Measurements from ENCODE around the gene RAD52. TPM values are rescaled to one million over a fixed set of nuclear protein-coding genes. Genes with fewer than 3 reads are reported as not detected.

The RAD52 gene
- total RNA-seq, 5 donors from 2014 or later (not counting 1 experiment from before 2014, with no cell fraction given) = 12.7 to 28.4 (median 18.3) TPM

- H3K9me3 ChIP-seq = no peaks in the 10 kb centered on the region
- no peak overlapping the region for H3K27ac ChIP-seq (ENCODE audit: low read length)
- H3K4me3 Mint-ChIP-seq = no peak overlapping the region
- peaks cover 0 to 59% of the 10 kb centered on the region in 2 donors for H3K36me3 ChIP-seq (ENCODE audit: control insufficient read depth in 2 of 2, extremely low read depth in 1 of 2, insufficient read depth in 1 of 2, low read length in 1 of 2)
- H3K27ac Mint-ChIP-seq = no peak overlapping the region
- ChIA-PET POLR2A (interaction anchor here in 1 of 2 donors (0.6 kb wide), 1 partner anchor 40 kb away, joined by 3 read pairs; no protein-coding TSS in a partner anchor), CTCF (no interaction called here)
- ATAC-seq (replicated peaks in 1 of 4) (no peak), DNase-seq (no peak)
- peaks cover 3 to 5% of the 10 kb centered on the region in 2 experiments for H3K4me1 ChIP-seq (ENCODE audit: control insufficient read depth in 1 of 2, extremely low read depth in 1 of 2, insufficient read depth in 2 of 2, low read length in 2 of 2)
- peaks cover 30% of the 10 kb centered on the region for H3K36me3 Mint-ChIP-seq
- H3K4me3 ChIP-seq (ENCODE audit: control insufficient read depth in 1 of 2, extremely low read depth in 1 of 2, low read length in 1 of 2) = no peak overlapping the region
- peaks cover 15 to 27% (median 25%) of the 10 kb centered on the region in 3 donors for H3K4me1 Mint-ChIP-seq
- 91% methylated on average over 4 of the region's 5 CpGs for WGBS (ENCODE audit: insufficient coverage)
- H3K9me3 Mint-ChIP-seq = no peaks in the 10 kb centered on the region
- no peaks in the 10 kb centered on the region for H3K27me3 ChIP-seq (replicated peaks in 1 of 2; ENCODE audit: control insufficient read depth in 2 of 2, extremely low read depth in 1 of 2, insufficient read depth in 2 of 2, low read length in 1 of 2)
- no peaks in the 10 kb centered on the region for H3K27me3 Mint-ChIP-seq
Observed at GRCh38 chr12:867905-868304, 81.6 kb downstream of the RAD52 start.

DNA sequence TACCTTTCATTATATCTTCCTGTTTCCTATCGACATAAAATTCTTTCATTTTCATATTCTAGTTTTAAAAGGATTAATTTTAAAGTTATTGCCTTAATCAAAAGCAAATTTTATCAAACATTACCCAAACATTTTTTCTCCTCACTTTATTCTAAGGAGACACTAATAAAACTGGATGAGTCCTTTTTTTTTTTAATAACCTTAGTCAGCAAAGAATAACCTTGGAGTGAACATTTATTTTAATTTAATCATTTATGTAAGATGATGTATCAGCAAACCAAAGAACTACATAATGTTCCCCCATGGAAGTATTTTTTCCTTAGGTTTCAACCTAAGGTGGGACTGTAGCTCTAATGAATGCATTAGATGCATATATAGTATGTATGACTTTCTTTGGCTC lies 83.9 kb downstream of the RAD52 start:
- H3K27me3 ChIP-seq (replicated peaks in 1 of 2; ENCODE audit: control insufficient read depth in 2 of 2, extremely low read depth in 1 of 2, insufficient read depth in 2 of 2, low read length in 1 of 2) = no peaks in the 10 kb centered on the region
- ATAC-seq (replicated peaks in 1 of 4) (no peak), DNase-seq (no peak)
- ChIA-PET CTCF (no interaction called here), POLR2A (interaction anchor here in 1 of 2 donors (0.7 kb wide), 1 partner anchor 20 kb away, joined by 3 read pairs; no protein-coding TSS in a partner anchor)
- WGBS (ENCODE audit: insufficient coverage) = no CpG with 5 or more reads among the region's 1 CpG
- no peaks in the 10 kb centered on the region for H3K9me3 Mint-ChIP-seq
- H3K4me1 Mint-ChIP-seq = peaks cover 20 to 33% (median 24%) of the 10 kb centered on the region in 3 donors
- peaks cover 2 to 5% of the 10 kb centered on the region in 2 experiments for H3K4me1 ChIP-seq (ENCODE audit: control insufficient read depth in 1 of 2, extremely low read depth in 1 of 2, insufficient read depth in 2 of 2, low read length in 2 of 2)
- H3K36me3 ChIP-seq (ENCODE audit: control insufficient read depth in 2 of 2, extremely low read depth in 1 of 2, insufficient read depth in 1 of 2, low read length in 1 of 2) = peaks cover 5 to 71% of the 10 kb centered on the region in 2 donors
- H3K9me3 ChIP-seq = no peaks in the 10 kb centered on the region
- no peak overlapping the region for H3K4me3 Mint-ChIP-seq
- H3K27ac Mint-ChIP-seq = no peak overlapping the region
- no peak overlapping the region for H3K27ac ChIP-seq (ENCODE audit: low read length)
- no peak overlapping the region for H3K4me3 ChIP-seq (ENCODE audit: control insufficient read depth in 1 of 2, extremely low read depth in 1 of 2, low read length in 1 of 2)
- H3K36me3 Mint-ChIP-seq = peaks cover 44% of the 10 kb centered on the region
- no peaks in the 10 kb centered on the region for H3K27me3 Mint-ChIP-seq

GRCh38 chr12:863285-863684 lies 86.2 kb downstream of the RAD52 start:
- H3K4me1 ChIP-seq (ENCODE audit: control insufficient read depth in 1 of 2, extremely low read depth in 1 of 2, insufficient read depth in 2 of 2, low read length in 2 of 2) = no peaks in the 10 kb centered on the region
- H3K27me3 ChIP-seq (replicated peaks in 1 of 2; ENCODE audit: control insufficient read depth in 2 of 2, extremely low read depth in 1 of 2, insufficient read depth in 2 of 2, low read length in 1 of 2) = no peaks in the 10 kb centered on the region
- no peaks in the 10 kb centered on the region for H3K9me3 Mint-ChIP-seq
- DNase-seq = no peak
- peaks cover 8 to 16% (median 11%) of the 10 kb centered on the region in 3 donors for H3K4me1 Mint-ChIP-seq
- no peak overlapping the region for H3K27ac Mint-ChIP-seq
- CTCF ChIA-PET = no interaction called here
- peaks cover 49% of the 10 kb centered on the region for H3K36me3 Mint-ChIP-seq
- H3K36me3 ChIP-seq (ENCODE audit: control insufficient read depth in 2 of 2, extremely low read depth in 1 of 2, insufficient read depth in 1 of 2, low read length in 1 of 2) = peaks cover 7 to 79% of the 10 kb centered on the region in 2 donors
- H3K4me3 Mint-ChIP-seq = no peak overlapping the region
- ATAC-seq (replicated peaks in 1 of 4) = no peak
- no CpG with 5 or more reads among the region's 1 CpG for WGBS (ENCODE audit: insufficient coverage)
- H3K27ac ChIP-seq (ENCODE audit: low read length) = no peak overlapping the region
- H3K27me3 Mint-ChIP-seq = no peaks in the 10 kb centered on the region
- H3K9me3 ChIP-seq = no peaks in the 10 kb centered on the region
- no peak overlapping the region for H3K4me3 ChIP-seq (ENCODE audit: control insufficient read depth in 1 of 2, extremely low read depth in 1 of 2, low read length in 1 of 2)
- POLR2A ChIA-PET = no interaction called here

GRCh38 chr12:862303-862911 lies 87.1 kb downstream of the RAD52 start:
- no CpG with 5 or more reads among the region's 4 CpGs for WGBS (ENCODE audit: insufficient coverage)
- Mint-ChIP-seq H3K27ac (peak overlapping the region; percentile 41 to 58), H3K9me3 (no peaks in the 10 kb centered on the region), H3K36me3 (peaks cover 48% of the 10 kb centered on the region), H3K4me3 (no peak overlapping the region), H3K27me3 (no peaks in the 10 kb centered on the region), H3K4me1 (peaks cover 8 to 16% (median 11%) of the 10 kb centered on the region in 3 donors)
- Histone ChIP-seq H3K4me3 (ENCODE audit: control insufficient read depth in 1 of 2, extremely low read depth in 1 of 2, low read length in 1 of 2) (no peak overlapping the region), H3K27ac (ENCODE audit: low read length) (no peak overlapping the region), H3K9me3 (no peaks in the 10 kb centered on the region), H3K36me3 (ENCODE audit: control insufficient read depth in 2 of 2, extremely low read depth in 1 of 2, insufficient read depth in 1 of 2, low read length in 1 of 2) (peaks cover 7 to 79% of the 10 kb centered on the region in 2 donors), H3K4me1 (ENCODE audit: control insufficient read depth in 1 of 2, extremely low read depth in 1 of 2, insufficient read depth in 2 of 2, low read length in 2 of 2) (no peaks in the 10 kb centered on the region), H3K27me3 (replicated peaks in 1 of 2; ENCODE audit: control insufficient read depth in 2 of 2, extremely low read depth in 1 of 2, insufficient read depth in 2 of 2, low read length in 1 of 2) (no peaks in the 10 kb centered on the region)
- ATAC-seq (replicated peaks in 1 of 4) (no peak), DNase-seq (no peak)
- CTCF ChIA-PET = interaction anchor here (0.6 to 1.8 kb wide), 2 partner anchors 47 to 215 kb away, joined by 3 to 5 read pairs; no protein-coding TSS in a partner anchor
- POLR2A ChIA-PET = no interaction called here

Other genes starting within 250 kb of the RAD52 start
- gene WNK1, start 197.1 kb downstream of the RAD52 start, total RNA-seq = 100 to 1,000 TPM; 168 to 287 (median 179) TPM
- 10 to 100 TPM; 41.8 to 68.0 (median 46.5) TPM for gene ERC1, start 41.5 kb upstream of the RAD52 start, total RNA-seq

All from T-cell (primary cell).